Spleen (tissue), 11 donors: ENCODE data around the gene HACD2. TPM values are rescaled to one million over a fixed set of nuclear protein-coding genes. Genes with fewer than 3 reads are reported as not detected.

Experiments
- DNase-seq: peaks from one replicate; pipeline ENCODE4 v3.0.0-alpha.2; 2020
- H3K27ac ChIP-seq, 8 donors: fragments of 200-600 bp; sonication (generic) in 7 of 8; 1 replicate in 4 of 8; 2 replicates in 4 of 8; pipeline versions ENCODE4 v1.5.0 to v1.8.0; 2016 to 2021; ENCODE audit warnings: inconsistent platforms in 4 of 8, mild to moderate bottlenecking in 4 of 8, moderate library complexity in 1 of 8
- H3K27me3 ChIP-seq, 7 donors: fragments of 200-600 bp; sonication (generic) in 6 of 7; replicated peaks in 1 of 7; 1 replicate in 4 of 7; 2 replicates in 3 of 7; pipeline versions ENCODE4 v1.5.0 to v1.8.0; 2016 to 2021; ENCODE audit warnings: inconsistent platforms in 3 of 7, mild to moderate bottlenecking in 1 of 7
- H3K36me3 ChIP-seq, 6 donors: fragments of 200-600 bp; sonication (generic) in 5 of 6; 1 replicate in 4 of 6; 2 replicates in 2 of 6; pipeline versions ENCODE4 v1.5.0 to v1.8.0; 2016 to 2021; ENCODE audit warnings: inconsistent platforms in 2 of 6
- H3K4me1 ChIP-seq, 6 donors: fragments of 200-600 bp; sonication (generic) in 5 of 6; 1 replicate in 3 of 6; 2 replicates in 3 of 6; pipeline versions ENCODE4 v1.5.0 to v1.8.0; 2016 to 2021; ENCODE audit warnings: inconsistent platforms in 3 of 6
- H3K4me3 ChIP-seq, 8 donors: fragments of 200-600 bp; sonication (generic) in 7 of 8; 1 replicate in 4 of 8; 2 replicates in 4 of 8; pipeline versions ENCODE4 v1.5.0 to v1.8.0; 2016 to 2021; ENCODE audit warnings: inconsistent platforms in 4 of 8, mild to moderate bottlenecking in 4 of 8, moderate library complexity in 2 of 8
- H3K9me3 ChIP-seq, 8 donors: fragments of 200-600 bp; sonication (generic) in 7 of 8; 1 replicate in 4 of 8; 2 replicates in 4 of 8; pipeline versions ENCODE4 v1.5.0 to v1.8.0; 2016 to 2021; ENCODE audit warnings: inconsistent platforms in 4 of 8
- CTCF ChIP-seq, 11 experiments: fragments of 200-600 bp in 7 of 11; fragments of 450-650 bp in 4 of 11; sonication (generic) in 4 of 11; IDR thresholded peaks in 8 of 11; conservative IDR thresholded peaks in 3 of 11; 1 replicate in 7 of 11; 2 replicates in 4 of 11; pipeline versions ENCODE4 v1.4.0 to v1.8.0; 2016 to 2021; ENCODE audit warnings: antibody characterized with exemption in 11 of 11, inconsistent platforms in 4 of 11, mild to moderate bottlenecking in 1 of 11
- POLR2A ChIP-seq, 3 donors: fragments of 450-650 bp; IDR thresholded peaks; one replicate each; pipeline ENCODE4 v1.5.1; 2017; ENCODE audit warnings: antibody characterized with exemption in 3 of 3, mild to moderate bottlenecking in 1 of 3
- POLR2AphosphoS5 ChIP-seq, 3 donors: sonication (generic); formaldehyde crosslinking; IDR thresholded peaks; one replicate each; pipeline ENCODE4 v1.5.1; 2017; ENCODE audit warnings: antibody characterized with exemption in 3 of 3
- WGBS, 5 donors: extraction: QIAGEN DNeasy Blood & Tissue Kit in 3 of 5; methylation state at CpG; one replicate each; pipeline versions ENCODE4 v1.1.5 to v1.1.7; 2013 to 2018; 5-methylcytosine and 5-hydroxymethylcytosine counted together
- intact Hi-C: fragments of 100-400 bp; cut with DNase I; formaldehyde crosslinking; loops from one replicate; pipeline ENCODE4 v1.15.0; 2023; ENCODE audit warnings: low total_unique reads
- polyA plus RNA-seq, 3 donors: library from polyadenylated mRNA; stranded (reverse); fragments of 200-250 nt; gene quantifications; one replicate each; pipeline ENCODE4 v1.2.1, GENCODE V29; 2013
- total RNA-seq, 7 donors: library from RNA; depleted of rRNA in 3 of 7; stranded (reverse); fragments of >200 nt in 3 of 7; fragmentation: NEBNext Ultra II Directional in 4 of 7; extraction: Animal tissue kit (Norgen Biotek cat#: 25700) in 4 of 7; gene quantifications; one replicate each; pipeline versions ENCODE4 v1.1.0 to v1.2.1, GENCODE V29; 2016 to 2021
- donor health status: healthy with polysubstance abuse.
- donor health status: DM: no; HTN: no; CAD: no; lungs with moderate emphysema.
- donor health status: DM: no; HTN: no; CAD: no.
- donor health status: Bipolar disorder and iron deficiency.
- donor health status: healthy.
- donor health status: DM: no; HTN: no; CAD: no.
- donor health status: DM: yes; HTN: yes; CAD: no.

HACD2 gene
- total and polyA plus RNA-seq, 10 donors = 6.0 to 26.6 (median 18.9) TPM

GRCh38 chr3:123597561-123597960 is 12.7 kb upstream of the HACD2 start:
- Histone ChIP-seq H3K9me3 (peaks cover 0 to under 1% (median 0%) of the 10 kb centered on the region in 8 donors), H3K4me1 (no peaks in the 10 kb centered on the region), H3K4me3 (no peak overlapping the region), H3K27me3 (no peaks in the 10 kb centered on the region), H3K27ac (no peak overlapping the region), H3K36me3 (peaks cover 0 to 14% (median 0%) of the 10 kb centered on the region in 6 donors)
- TF ChIP-seq POLR2A (IDR thresholded peaks at IDR 0.05) (no peak), CTCF (IDR thresholded peaks at IDR 0.05 in 8 of 11, conservative IDR thresholded peaks at IDR 0.05 in 3 of 11) (no peak), POLR2AphosphoS5 (IDR thresholded peaks at IDR 0.05) (no peak)
- DNase-seq = no peak
- intact Hi-C loops = no loop called here
- 94 to 99% (median 96%) methylated on average over 4 of the region's 4 CpGs for WGBS, 5 donors

DNA sequence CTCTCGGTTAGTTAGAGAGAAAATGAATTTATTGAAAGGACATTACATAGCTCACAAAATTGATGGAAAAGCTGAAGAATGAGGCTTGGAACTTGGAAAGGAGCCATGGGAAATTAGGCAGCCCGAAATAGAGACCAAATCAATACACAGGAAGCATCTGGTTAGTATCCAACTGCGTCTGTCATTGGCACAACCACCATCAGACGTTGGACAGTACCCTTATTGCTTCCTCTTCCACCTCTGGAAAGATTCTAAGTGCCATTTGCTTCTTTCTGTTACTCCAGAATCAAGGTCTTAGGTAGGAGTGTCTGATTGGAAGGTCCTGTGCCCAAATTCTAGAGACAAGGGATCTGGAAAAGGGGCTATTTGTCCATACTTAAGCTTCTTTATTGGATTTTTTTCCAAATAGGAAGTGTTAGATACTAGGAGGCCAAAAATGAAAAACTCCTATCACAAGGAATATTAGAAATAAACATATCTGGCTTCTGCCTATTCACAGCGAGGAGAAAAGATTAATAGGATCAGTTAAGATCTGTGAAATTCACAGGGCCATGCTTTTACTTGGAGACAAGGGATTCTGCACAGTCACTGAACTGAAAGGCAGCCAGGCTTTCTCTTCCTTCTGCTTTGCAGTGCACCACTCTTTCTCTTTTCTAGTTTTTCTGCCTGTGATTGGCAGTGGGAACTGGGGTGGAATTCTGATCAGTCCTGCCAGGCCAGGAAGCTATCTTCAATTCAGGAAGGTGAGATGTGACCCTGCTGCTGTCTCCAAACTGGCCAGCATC is 10.7 kb upstream of the HACD2 start:
- intact Hi-C loops = no loop called here
- WGBS, 5 donors = 40 to 55% (median 48%) methylated on average over 5 of the region's 5 CpGs
- Histone ChIP-seq H3K4me1 (no peaks in the 10 kb centered on the region), H3K27ac (no peak overlapping the region), H3K36me3 (peaks cover 0 to 23% (median 2%) of the 10 kb centered on the region in 6 donors), H3K4me3 (no peak overlapping the region), H3K9me3 (peaks cover 3 to 20% (median 14%) of the 10 kb centered on the region in 8 donors), H3K27me3 (no peaks in the 10 kb centered on the region)
- no peak for DNase-seq
- TF ChIP-seq POLR2AphosphoS5 (IDR thresholded peaks at IDR 0.05) = no peak
- no peak for TF ChIP-seq CTCF (IDR thresholded peaks at IDR 0.05 in 8 of 11, conservative IDR thresholded peaks at IDR 0.05 in 3 of 11)
- TF ChIP-seq POLR2A (IDR thresholded peaks at IDR 0.05) = no peak

DNA sequence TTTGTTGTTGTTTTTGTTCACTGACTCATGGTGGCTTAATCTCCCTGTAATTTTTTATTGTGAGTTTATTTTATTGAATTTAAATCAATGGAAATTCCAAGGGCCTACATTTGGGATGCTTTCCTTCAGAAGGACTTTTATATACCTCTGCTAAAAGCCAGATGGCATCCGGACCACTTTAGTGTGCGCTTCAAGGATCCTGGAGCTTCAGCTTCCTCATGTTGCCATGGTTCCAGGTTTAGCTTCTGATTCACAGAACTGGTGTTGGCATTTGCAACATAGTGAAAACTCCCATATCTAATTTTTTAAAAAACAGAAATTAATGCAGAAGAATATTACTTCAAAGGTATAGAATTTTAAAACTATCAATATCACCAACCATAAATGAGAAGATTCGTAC is 8.5 kb upstream of the HACD2 start:
- Histone ChIP-seq H3K27ac (no peak overlapping the region), H3K4me3 (no peak overlapping the region), H3K9me3 (peaks cover 3 to 34% (median 28%) of the 10 kb centered on the region in 8 donors), H3K4me1 (no peaks in the 10 kb centered on the region), H3K27me3 (no peaks in the 10 kb centered on the region), H3K36me3 (peaks cover 0 to 32% (median 3%) of the 10 kb centered on the region in 6 donors)
- whole genome bisulfite sequencing, 5 donors = 92 to 98% (median 95%) methylated on average over 3 of the region's 3 CpGs
- intact Hi-C loops = no loop called here
- no peak for DNase-seq
- no peak for TF ChIP-seq CTCF (IDR thresholded peaks at IDR 0.05 in 8 of 11, conservative IDR thresholded peaks at IDR 0.05 in 3 of 11)
- no peak for TF ChIP-seq POLR2AphosphoS5 (IDR thresholded peaks at IDR 0.05)
- no peak for TF ChIP-seq POLR2A (IDR thresholded peaks at IDR 0.05)

GRCh38 chr3:123590685-123591450 is 6.0 kb upstream of the HACD2 start:
- 82 to 98% (median 94%) methylated on average over 3 of the region's 3 CpGs for WGBS, 5 donors
- H3K27me3 ChIP-seq = no peaks in the 10 kb centered on the region
- peaks cover 3 to 34% (median 28%) of the 10 kb centered on the region in 8 donors for H3K9me3 ChIP-seq
- intact Hi-C loops = no loop called here
- H3K27ac ChIP-seq = no peak overlapping the region
- no peak for DNase-seq
- H3K4me1 ChIP-seq = peaks cover 0 to 15% (median 8%) of the 10 kb centered on the region in 6 donors
- H3K4me3 ChIP-seq = no peak overlapping the region
- TF ChIP-seq POLR2AphosphoS5 (IDR thresholded peaks at IDR 0.05) (no peak), POLR2A (IDR thresholded peaks at IDR 0.05) (no peak), CTCF (IDR thresholded peaks at IDR 0.05 in 8 of 11, conservative IDR thresholded peaks at IDR 0.05 in 3 of 11) (no peak)
- peaks cover 0 to 32% (median 3%) of the 10 kb centered on the region in 6 donors for H3K36me3 ChIP-seq
